CD4-positive, alpha-beta T cell treated with Interferon gamma for 1 hour (primary cell): ENCODE measurements around the gene PIK3C2G.
"Not testable (repeated sequence)": the region's sequence is repeated elsewhere in the genome, so short reads cannot be mapped to it uniquely, and the experiment has no call there.

Experiments
- DNase-seq: peaks from one replicate; pipeline ENCODE4 v3.0.0-alpha.2; 2020

PIK3C2G gene, protein sequence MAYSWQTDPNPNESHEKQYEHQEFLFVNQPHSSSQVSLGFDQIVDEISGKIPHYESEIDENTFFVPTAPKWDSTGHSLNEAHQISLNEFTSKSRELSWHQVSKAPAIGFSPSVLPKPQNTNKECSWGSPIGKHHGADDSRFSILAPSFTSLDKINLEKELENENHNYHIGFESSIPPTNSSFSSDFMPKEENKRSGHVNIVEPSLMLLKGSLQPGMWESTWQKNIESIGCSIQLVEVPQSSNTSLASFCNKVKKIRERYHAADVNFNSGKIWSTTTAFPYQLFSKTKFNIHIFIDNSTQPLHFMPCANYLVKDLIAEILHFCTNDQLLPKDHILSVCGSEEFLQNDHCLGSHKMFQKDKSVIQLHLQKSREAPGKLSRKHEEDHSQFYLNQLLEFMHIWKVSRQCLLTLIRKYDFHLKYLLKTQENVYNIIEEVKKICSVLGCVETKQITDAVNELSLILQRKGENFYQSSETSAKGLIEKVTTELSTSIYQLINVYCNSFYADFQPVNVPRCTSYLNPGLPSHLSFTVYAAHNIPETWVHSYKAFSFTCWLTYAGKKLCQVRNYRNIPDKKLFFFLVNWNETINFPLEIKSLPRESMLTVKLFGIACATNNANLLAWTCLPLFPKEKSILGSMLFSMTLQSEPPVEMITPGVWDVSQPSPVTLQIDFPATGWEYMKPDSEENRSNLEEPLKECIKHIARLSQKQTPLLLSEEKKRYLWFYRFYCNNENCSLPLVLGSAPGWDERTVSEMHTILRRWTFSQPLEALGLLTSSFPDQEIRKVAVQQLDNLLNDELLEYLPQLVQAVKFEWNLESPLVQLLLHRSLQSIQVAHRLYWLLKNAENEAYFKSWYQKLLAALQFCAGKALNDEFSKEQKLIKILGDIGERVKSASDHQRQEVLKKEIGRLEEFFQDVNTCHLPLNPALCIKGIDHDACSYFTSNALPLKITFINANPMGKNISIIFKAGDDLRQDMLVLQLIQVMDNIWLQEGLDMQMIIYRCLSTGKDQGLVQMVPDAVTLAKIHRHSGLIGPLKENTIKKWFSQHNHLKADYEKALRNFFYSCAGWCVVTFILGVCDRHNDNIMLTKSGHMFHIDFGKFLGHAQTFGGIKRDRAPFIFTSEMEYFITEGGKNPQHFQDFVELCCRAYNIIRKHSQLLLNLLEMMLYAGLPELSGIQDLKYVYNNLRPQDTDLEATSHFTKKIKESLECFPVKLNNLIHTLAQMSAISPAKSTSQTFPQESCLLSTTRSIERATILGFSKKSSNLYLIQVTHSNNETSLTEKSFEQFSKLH (N-terminal part only)

DNA sequence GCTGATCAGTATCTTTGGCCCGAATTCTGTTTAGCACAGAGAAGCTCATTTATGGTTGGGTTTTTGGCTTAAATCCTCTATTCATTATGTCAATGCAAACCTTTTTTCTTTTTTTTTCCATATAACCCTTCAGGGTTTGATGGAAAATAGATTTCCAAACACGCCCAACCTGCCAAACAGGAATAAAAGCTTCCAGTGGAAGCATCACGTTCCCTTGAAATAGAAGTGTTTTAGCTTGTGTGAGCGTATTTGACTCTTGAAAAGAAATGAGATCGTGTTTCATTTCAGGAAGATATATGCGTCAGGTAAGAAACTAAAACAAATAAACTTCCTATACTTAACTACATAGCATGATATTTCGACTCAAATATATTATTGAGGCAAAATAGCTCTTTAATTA lies at the start of gene PIK3C2G:
Gene PIK3C2G, plus strand, starts transcription at position 246 of the 400 bp plus-strand sequence. CDS start 20,564 bp downstream, outside the sequence.
- no peak for DNase-seq

DNA sequence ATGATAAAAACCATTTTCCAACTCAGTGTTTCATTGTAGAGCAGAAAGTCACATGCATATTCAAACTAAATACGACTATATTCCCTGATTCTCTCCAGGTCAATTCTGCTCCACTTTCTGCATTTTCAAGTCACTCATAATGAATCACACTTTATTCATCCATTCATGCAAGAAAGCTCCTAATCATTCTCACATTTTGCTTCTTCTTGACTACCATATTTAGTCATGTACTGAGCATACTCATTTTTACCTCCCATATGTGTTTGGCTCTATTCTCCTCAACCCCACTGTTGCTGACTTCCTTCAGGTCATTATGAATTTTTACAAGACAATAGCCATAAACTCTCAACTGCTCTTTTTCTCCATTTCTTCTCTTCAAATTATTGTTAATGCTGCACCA lies 43.4 kb upstream of the PIK3C2G start:
- no peak for DNase-seq

DNA sequence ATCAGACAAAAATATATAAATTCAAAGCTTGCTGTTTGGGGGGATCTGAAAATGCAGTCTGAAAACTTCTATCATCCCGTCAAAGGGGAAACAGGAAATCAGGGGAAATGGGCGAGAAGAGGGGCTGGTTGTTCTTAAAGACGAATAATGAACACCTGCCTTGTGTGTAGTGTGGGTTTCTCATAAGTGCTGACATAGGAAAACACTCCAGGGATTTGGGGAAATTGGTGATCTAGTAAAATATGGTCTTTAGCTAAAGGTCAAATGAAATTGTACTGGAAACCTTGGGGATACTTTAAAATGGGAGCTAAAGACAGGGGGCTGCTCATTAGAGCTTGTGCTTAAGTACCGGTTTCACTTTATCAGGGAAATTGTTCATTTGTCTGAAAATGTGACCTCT lies 39.6 kb upstream of the PIK3C2G start:
- DNase-seq = no peak

DNA sequence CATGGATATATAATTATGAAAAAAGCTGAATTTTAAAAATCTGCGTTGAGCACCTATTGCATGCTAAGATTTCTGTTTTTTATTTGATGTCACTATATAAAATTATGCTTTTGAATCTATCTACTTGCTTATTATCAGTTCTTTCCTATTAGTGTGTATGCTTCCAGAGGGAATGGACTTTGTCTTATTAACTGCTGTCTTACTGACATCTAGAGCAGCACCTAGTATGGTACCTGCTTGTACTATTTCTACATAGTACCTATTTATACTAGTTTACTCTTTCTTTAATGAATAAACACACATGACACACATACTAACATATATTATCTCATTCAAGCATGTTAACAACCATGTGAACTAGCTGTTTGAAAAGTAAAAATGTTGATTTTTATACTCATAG lies 38.6 kb upstream of the PIK3C2G start:
- DNase-seq = no peak

DNA sequence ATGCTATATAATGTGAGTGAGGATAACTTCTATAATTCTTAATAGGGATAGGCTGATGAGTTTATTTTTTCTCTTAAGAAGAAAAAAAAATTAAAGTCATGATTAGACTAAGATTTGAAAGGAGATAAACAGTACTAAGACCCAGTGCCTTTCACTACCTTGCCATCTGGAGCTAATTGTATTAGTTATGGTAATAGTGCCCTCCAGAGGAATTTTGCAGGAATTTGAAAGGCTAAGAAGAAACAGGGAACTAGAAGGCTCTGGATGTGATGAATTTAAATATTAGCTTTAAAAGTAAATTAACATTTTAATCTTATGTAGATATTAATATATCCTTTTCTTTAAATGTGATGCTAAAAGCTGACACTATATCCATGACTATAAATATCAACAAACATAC lies 36.6 kb upstream of the PIK3C2G start:
- no peak for DNase-seq

DNA sequence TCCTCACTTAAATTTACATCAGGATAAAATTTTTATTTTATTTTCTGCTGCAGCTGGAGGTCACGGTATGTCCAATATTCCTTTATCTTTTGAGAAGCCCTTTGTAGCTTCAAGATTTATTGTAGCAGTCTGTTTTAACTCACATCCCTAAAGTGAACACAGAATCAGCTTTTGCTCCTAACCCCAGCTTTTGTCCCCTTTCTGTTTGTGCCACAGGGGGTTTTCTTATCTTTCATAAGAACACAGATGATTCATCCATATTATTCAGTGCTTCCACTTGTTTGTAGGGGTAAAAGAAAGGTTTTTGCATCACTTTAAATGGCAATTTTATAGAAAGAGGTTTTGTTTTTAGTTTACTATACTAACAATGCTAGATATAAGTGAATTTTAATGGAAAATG lies 21.8 kb upstream of the PIK3C2G start:
- no peak for DNase-seq

DNA sequence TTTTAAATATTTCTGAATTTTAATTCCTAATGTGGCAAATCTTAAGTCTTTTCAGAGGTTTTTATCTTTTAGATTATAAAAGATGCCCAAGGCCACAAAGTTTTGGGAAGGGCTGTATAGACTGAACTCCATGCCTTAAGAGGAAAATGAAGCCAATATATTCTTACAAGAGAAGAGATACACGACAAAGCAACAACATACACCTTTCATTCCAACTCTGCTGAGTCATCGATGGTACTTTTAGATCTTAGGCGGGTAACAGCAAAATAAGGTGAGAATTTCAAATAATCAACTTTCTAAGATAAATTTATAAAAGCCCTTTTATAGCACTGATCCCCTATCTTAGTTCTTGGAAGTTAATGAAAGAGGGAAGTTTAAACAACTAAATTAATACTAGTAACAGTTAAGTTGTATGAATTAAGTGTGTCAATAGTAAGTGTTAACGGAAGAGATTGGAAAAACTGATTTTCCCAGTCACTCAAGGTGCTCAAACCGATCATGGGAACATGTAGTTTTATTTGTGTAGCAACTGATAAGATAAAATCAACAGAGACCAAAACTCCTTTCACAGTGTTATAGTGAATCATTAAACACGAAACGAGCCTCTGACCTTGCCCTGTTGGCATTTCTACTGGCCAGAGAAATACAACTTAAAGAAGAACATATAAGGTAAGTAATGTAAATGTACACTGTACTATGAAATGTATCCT lies 18.8 kb upstream of the PIK3C2G start:
- DNase-seq = no peak

DNA sequence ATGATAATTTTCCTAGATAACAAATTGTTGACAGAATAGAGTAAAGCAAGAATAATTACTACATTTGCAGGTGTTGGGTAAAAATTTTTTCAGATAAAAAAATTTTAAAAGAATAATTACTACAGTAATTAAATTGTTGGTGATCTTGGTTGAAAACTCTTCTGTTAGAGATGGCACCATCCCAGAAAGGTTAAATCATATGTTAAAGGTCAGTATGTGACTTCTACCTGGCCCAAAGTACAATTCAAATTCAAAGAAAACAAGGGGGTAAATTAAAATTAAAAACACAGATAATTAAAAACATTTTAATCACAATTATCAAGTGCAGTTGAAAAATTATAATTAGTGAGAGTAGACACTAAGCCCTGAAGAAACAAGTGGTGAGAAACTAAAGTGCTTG lies 18.1 kb upstream of the PIK3C2G start:
- DNase-seq = no peak

DNA sequence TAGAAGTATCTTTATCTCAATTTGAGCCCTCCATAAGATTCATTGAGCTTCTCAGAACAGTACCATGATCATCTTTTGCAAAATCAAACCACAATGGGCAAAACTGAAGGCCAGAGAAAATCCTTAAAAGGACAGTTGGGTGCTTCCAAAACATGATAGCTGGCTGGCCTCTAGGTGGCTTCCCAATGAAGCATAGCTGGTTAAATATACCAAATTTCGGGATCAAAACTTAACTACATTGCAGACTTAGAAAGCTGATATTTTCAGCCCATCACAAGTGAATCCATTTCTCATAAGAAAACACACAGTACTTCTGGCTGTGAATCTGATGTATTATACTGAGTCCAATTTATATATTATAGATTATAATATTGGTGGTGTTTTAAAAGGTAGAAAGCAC lies 15.3 kb upstream of the PIK3C2G start:
- DNase-seq = no peak

DNA sequence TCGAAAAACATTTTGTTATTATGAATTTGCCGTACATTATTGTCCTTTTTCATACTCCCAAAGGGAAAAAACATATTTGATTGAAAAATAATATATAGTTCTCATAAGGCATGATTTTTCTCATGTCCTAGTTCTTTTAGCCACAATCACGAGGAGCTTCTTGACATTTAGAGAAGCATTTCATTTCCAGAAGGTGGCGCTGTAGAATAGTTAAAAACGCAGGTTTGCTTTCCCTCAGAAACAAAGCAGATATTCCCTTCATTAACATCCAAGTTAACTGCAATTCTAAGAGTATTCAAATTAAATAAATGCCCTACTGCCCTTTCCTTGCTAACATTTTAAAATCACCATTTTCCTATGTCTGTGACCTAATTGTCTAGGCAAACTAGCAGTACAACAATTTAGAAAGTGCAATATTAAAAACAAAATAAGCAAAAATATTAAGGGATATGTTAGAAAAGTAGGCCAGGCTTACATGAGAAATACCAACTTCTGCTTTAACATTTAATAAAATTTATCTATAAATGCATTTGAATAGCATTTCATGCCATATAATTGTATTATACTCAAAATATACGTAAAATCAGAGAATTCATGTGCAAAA lies 10.9 kb upstream of the PIK3C2G start:
- no peak for DNase-seq

DNA sequence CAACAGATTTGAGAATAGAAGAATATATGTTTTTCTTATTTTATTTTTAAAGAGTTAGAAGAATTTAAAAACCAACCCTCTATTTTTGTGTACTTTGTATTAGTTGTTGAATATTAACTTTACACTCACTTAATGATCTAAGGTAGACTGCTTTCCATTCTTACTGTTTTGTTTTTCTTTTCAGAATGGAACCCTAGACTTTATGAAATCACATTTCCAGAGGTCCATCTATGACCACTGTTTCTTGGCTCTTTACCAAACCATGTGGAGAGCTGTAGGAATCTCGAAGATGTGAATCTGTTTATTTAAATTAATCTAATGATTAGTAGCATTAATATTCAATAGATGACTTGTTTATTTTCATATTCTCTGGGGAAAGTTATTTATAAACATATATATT lies 7.2 kb upstream of the PIK3C2G start:
- DNase-seq = no peak

DNA sequence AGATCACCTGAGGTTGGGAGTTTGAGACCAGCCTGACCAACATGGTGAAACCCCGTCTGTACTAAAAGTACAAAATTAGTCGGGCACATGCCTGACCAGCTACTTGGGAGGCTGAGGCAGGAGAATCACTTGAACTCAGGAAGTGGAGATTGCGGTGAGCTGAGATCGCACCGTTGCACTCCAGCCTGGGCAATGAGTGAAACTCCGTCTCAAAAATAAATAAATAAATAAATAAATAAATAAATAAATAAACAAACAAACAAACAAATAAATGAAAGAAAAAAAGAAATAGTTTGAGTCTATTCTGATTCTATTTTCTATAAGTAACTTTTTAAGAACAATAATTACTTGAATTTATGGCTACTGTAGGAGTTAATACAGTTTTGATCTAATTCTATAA lies 6.3 kb upstream of the PIK3C2G start:
- DNase-seq = not testable (repeated sequence)

DNA sequence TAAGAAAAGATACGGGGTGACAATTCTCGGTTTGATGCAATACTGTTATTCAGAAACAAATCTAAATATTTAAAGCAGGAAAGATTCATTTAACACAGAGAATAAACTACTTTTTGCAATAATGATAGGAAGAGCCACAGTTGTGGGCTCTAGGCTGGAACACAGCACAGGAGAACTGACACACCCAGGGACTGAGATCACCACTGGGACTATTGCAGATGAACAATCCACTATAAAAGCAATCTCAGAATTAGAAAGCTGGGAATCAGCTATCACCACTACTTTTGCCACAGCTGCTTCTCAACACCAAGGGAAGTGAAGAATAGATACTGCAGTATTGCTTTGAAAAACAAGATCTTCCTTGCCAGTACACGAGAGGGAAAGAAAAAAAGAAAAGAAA lies 4.1 kb upstream of the PIK3C2G start:
- DNase-seq = no peak

DNA sequence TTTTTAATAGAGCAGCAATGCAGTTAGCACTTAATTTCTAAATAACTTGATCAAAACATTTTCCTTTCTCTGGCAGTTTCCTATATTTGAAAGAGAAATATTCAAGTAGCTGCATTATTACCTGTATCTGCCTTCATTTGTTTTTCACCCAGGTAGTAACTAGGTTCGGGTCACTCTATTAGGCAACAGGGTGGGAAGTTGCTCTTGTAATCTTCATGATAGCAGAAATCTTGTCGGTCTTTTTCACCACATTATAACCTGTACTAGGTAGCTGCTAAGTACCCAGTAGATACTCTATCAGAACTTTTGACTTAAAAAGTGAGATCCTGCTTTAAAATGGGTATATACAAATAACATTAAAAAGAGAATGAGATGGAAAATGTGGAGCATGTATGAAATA lies 2.4 kb upstream of the PIK3C2G start:
- DNase-seq = no peak

DNA sequence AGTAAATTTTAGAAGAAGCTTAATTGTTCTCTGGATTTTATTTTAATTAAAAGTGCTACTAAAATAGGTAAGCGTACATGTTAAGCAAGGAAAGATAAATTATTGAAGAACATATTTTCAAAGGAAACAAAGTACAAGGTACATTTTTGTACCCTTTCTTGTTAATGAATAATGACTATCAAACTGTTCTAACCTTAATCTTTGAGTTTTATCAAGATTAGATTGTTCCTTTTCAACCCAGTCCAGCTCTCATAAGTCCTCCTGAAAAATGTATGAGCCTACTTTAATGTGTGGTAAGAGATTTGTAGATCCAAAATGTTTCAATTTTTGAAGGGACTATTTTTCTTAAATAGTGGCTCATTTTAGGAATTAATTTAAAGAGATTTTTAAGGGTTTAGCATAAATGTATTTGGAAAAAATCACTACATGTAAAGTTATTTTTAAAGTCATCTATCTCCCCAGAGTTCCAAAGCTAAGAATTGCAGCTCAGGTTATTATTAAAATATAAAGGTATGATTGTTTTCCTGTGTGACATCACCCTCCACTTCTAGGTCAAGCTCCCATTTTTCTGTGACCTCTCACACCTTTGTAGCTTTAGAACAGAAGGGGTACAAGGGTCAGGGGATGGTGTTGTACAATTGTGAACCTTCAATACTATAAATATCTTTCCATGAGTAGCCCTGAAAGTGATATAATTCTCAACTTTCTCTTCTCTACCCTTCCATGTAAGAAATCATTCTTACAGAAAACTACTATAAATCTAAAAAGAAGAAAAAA lies 1.2 kb upstream of the PIK3C2G start:
- no peak for DNase-seq

DNA sequence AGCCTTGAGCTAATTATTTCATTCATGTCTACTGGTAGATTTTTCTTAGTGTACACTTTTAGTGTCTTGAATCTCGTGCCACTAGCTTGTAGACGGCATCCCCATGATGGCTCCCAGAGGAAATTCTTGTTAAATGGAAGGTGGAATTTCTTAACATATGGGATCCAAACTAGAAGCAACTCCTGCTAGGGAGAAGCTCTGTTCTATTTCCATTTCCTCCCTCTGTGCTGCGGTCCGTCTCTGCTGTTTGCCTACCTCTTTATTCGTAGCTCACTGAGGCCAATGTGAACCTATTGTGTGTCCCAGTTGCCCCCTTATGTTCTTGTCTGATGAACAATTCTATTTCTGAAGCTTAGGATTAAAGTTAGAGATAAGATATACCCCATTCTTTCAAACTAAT lies 588 bp downstream of the PIK3C2G start:
- DNase-seq = no peak

DNA sequence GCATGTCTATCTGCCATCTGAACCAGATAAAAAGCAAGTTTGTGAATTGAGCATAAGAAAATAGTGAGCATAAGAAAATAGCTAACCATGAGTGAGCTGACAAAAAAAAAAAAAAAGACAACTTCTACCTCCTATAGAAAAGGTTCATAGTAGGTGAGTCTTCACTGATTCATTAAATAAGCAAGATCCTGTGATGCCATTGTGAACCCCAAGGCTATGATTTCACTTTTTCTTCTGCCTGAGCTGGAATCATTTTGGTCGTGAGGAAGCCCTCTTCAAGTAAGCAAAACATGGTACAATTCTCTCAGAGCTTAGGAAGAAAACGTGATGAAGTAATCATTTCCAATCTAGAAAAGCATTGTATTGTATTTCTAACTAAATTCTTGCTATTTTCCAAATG lies 1.2 kb downstream of the PIK3C2G start:
- DNase-seq = no peak

DNA sequence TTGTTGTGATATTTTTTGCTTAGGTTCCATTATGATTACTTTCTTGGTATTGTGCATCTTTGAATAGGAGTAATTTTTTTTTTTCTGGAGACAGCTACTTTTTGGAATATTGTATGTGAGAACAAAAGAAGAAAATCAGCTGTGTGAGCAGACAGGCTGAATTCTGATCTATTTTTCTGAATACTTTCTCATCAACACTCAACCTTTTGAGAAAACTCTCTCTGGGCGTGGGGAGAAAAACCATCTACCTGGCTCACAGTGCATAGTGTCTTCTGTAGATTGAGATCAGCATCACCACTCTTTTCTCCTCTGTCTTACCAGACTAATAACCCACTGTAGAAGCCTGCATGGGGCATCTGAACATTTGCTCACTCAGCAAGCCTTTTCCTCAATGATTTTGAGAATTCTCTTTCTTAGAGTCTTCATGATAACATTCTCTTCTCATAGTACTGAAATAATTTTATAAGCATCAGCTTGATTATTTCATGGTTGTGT lies 3.3 kb downstream of the PIK3C2G start:
- DNase-seq = no peak

DNA sequence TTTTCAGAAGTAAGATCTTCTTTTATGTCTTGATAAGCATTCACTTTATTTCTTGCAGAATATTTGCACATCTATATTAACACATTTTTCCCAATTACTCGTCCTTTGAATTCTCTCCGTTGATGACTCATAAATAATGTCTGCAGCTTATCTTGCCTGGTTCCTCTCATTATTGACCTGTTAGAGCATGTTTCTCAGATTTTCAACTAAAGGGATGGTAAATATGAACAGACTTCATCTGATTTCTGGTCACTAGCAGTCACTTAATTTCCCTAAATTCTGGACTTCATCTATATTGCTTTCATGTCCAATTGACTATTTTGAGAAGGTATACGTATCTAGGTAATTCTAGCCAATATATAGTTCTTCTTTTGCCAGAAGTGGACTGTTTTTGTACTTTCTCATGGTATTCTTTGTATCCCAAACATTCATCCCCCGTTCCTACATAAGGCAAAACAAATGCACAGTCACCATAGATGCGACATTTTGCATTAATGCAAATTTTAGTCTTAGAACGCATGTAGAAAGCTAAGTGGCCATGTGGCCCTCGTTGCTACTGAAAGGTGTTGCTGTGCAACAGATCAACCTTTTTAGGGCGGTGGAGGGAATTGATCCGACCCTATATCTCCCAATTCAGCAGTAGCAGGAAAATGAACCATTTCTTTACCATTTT lies 6.2 kb downstream of the PIK3C2G start:
- DNase-seq = no peak

DNA sequence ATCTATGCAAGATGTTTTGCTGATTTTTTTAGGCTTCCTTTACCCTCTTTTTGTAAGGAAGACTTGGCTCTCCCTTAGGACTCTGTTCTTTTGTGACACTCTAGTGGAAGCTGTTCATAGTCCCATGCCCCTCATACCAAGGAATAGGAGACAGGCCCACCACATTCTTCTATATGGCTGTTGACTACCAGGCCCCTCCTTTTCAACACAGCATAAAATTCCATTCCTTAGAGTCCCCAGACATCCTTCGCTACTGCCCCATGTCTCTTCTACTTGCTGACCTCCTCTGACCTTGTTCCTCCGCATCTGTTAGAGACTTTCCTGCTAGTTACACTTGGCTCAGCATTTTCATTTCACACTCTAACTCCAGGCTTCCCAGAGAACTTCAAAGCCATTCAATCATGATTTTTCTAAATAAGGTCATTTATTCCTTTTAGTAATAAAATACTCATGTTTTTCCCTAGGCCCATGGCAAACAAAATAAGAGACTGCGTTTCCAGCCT lies 9.7 kb downstream of the PIK3C2G start:
- no peak for DNase-seq
